ENCODE data around the gene ERG.

Gene ERG

DNA sequence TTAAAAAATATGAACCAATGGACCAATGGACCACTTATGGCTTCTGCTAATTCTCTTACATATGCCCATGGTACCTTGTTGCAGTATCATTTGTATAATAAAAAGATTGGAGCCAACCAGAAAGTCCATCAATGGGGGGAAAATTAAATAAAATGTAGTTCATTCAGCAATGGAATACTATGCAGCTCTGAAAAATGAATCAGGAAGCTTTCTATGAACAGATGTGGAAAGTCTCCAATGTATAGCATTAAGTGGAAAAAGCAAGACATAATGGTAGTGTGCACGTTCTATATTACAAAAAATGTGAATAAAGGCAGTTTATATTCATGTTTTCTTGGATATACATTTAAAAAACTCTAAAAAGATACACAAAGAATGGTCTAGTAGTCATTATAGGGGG lies 140.2 kb downstream of the ERG start:
- no peak for DNase-seq (ENCODE audit: low read depth in 2 of 2)

GRCh38 chr21:38356883-38357625 lies 141.2 kb downstream of the ERG start:
- no peak for DNase-seq (ENCODE audit: low read depth in 2 of 2)

DNA sequence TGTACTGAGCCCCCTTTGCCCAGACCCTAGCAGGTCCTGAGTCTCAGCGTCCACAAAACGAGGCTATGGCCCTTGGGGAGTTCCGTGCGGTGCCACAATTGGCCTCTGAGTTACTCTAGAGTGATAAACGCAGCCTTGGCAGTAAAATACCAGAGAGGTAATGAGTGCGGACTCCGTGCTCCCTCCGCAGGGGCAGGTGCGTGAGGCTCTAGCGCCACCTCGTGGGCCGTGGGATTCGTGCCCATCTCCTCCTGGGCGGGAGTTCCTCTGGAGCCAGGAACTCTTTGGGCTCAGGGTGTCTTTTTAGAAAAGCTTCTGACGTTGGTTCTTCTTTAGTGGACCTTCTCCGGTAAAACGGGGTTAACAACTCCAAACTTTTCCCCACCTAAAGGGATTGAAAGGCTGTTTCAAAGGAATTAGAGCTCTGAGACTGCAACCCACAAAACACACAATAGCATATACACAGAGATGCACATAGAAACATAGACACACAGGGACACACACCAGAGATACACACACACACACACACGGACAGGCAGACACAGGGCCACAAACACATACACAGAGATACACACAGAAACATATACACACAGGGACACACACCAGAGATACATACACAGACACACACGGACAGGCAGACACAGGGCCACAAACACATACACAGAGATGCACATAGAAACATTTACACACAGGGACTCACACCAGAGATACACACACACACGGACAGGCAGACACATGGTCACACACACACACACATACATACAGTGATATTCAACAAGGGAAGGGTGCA lies 142.1 kb downstream of the ERG start:
- peak; percentile 19 to 24 for DNase-seq (ENCODE audit: low read depth in 2 of 2)

GRCh38 chr21:38355353-38355752 lies 142.9 kb downstream of the ERG start:
- DNase-seq (ENCODE audit: low read depth in 2 of 2): no peak

- DNase-seq (ENCODE audit: low read depth in 2 of 2): no peak
Observed at GRCh38 chr21:38354746-38355145, 143.5 kb downstream of the ERG start.

DNA sequence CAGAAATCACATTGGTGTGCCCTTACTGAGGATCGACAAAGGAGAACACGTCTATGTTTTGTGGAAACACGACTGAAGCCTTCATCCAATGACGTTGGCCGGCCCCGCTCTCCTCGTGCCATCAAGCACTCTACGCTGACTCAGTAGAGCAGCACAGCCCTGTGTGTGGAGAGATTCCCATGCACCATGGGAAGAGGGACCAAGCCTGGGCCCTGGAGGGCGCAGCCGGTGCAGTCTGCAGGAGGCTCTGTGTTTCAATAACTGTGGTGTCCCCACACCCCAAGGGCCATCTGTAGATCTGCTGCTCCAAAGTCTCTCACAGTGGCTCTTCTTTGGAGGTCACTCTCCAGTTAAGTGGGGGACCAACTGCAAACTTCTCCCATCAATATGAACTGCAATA lies 144.0 kb downstream of the ERG start:
- DNase-seq (ENCODE audit: low read depth in 2 of 2): no peak

DNA sequence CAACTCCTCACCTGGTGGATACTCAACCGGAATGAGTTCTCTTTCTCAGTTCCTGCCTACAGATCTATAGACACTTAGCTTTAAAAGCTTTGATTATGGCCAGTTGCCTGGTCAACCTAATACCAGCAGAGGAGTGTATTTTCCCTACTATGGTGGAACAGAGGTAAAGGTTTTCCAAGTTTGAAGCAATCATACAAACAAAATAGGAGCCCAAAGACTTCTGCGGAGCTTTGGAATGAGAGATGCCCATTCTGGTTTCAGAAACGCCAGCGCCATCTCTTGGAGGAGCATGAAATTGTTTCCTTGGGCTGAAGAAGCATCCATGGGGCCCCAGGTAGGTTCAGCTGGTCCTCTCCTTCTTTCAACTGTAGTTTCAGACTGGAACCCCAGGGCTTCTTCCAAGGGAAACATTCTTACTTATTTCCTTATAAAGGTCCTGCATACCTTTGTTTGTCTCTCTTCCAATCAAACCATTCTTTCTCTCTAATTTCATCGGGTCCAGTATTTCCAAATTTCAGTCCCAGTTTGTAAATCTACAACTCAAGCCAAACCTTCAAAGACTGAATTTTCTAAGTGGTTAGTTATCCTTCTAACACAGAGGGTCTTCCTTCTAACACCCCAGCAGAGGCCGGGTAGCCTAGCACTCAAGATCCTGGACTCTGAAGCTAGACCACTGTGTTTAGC lies 145.6 kb downstream of the ERG start:
- no peak for DNase-seq (ENCODE audit: low read depth in 2 of 2)

GRCh38 chr21:38351961-38352521 lies 146.2 kb downstream of the ERG start:
- DNase-seq (ENCODE audit: low read depth in 2 of 2): no peak

GRCh38 chr21:38351176-38351959 lies 146.9 kb downstream of the ERG start:
- no peak for DNase-seq (ENCODE audit: low read depth in 2 of 2)

- DNase-seq (ENCODE audit: low read depth in 2 of 2): no peak
Observed at GRCh38 chr21:38350684-38351083, 147.6 kb downstream of the ERG start.

- DNase-seq (ENCODE audit: low read depth in 2 of 2): no peak
Observed at GRCh38 chr21:38349977-38350376, 148.3 kb downstream of the ERG start.

DNA sequence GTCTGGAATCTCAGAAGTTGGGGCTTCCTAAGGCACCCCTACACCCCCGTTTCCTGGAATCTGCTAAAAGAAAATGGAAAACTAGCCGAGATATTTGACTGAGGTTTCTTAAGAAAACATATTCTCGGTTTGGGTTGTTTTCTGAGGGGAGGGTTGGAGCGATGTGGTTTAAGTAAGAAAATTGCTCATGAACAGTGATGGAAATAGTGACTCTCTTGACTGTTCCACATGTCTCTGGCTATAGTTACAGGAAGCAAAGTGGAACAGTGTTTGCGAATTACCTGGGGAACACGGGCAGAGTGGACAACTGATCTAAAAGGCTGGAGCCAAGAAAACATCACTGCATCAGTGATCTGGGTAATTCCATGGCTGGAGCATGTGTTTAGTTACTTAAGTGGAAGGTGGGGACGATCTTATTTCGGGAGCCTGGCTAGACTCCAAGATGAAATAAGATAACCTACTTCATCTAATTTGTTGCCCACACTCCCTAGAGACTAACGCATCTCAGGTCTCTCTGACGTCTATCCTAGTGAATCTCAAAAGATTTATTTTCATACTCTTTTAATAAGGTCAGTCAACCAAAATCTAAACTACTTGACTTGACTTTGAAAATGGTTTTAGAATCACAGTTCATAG lies 149.0 kb downstream of the ERG start:
- no peak for DNase-seq (ENCODE audit: low read depth in 2 of 2)

DNA sequence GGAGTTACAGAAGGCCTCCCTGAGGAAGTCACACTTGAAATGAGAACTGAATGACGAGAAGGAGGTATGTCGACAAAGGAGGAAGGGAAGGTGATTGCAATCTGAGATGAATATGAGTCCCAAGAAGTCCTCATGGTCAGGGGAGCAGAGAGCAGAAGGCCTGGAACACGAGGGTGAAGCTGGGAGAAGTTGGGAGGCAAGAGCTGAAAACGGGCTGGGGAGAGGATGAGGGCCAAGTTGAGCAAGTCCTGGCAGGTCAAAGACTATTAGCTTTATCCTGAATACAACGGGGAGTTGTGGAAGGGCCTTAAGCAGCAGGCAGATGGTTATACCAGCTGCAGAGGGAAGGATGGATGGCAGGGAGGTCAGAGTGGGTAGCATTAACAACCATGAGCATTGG lies 152.0 kb downstream of the ERG start:
- DNase-seq (ENCODE audit: low read depth in 2 of 2): no peak

- DNase-seq (ENCODE audit: low read depth in 2 of 2): no peak
Observed at GRCh38 chr21:38343691-38344090, 154.6 kb downstream of the ERG start.

DNA sequence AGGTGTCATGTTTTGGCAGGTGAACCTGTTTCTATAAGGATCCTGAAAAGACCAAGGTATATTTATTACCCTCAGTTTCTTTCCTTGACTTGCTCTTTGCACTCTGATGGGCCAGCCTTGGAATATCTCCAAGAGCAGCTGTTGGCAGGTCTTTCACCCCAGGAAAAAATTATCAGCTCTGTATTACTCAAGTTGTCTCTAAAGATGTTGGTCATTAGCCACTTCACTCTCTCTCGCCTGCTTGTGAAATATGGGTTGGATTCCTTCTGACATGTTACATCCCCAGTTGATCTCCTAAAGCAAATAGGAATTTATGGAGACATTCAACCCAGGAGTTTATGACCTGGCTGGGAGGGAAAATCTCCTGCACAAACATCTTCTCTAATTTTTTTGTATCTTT lies 155.5 kb downstream of the ERG start:
- no peak for DNase-seq (ENCODE audit: low read depth in 2 of 2)

DNA sequence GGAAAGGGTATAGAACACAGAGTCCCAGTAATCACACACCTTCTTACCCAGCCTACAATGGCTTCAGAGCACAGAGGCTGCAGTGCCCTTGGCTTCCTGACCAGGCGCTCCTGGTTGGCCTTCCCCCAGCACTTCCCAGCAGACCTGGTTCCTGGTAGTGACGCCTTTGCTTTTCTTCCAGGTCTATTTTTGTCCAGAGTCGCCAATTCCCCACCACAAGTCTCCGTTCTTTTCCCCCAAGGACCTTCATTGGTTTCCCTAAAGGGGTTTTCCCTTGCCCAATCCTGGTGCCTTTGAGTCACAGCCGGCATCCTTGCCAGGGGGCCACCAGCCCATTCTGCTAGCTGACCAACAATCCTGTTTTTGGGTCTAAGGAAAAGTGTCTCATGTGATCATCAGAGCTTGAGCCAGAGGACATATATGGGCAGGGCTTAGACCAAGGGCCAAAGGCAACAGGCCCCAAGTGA lies 156.7 kb downstream of the ERG start:
- no peak for DNase-seq (ENCODE audit: low read depth in 2 of 2)

GRCh38 chr21:38340131-38340530 lies 158.1 kb downstream of the ERG start:
- no peak for DNase-seq (ENCODE audit: low read depth in 2 of 2)

DNA sequence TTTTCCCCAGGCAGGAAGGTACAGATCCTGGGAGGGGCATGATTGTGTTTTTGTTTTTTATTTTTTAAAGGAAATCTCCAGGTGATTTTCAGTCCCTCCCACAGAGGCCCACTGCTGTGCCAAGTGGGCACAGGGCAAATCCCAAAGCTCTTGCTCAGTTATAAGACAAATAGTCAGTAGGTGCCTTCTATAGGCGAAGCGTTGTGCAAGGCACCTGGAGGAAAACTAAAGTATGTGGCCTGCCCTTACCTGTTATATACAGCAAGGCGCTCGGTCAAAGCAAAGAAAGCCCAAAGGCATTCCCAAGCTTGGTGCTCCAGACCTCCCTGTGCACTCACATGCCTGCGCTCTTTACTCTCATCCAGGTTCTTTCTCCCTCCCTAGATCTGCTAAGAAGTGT lies 160.5 kb downstream of the ERG start:
- no peak for DNase-seq (ENCODE audit: low read depth in 2 of 2)

DNA sequence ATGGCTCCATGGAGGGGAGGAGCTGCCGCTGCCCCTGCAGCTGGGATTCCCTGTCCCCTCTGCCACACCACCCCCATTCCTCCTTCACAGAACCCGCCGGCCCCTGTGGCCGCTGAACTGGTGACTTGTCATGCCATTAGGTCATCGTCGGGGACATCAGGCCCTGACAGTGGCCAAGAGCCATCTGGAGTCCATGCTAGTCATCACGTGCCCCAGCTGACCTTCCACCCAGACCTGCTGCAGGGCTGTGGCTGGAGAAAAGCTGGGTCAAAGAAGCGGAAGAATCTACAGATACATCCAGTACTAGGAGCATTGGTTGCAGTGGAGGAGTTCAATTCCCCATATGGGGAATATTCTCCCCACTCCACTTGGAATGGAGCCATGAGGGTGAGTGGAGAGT lies 163.4 kb downstream of the ERG start:
- no peak for DNase-seq (ENCODE audit: low read depth in 2 of 2)

DNA sequence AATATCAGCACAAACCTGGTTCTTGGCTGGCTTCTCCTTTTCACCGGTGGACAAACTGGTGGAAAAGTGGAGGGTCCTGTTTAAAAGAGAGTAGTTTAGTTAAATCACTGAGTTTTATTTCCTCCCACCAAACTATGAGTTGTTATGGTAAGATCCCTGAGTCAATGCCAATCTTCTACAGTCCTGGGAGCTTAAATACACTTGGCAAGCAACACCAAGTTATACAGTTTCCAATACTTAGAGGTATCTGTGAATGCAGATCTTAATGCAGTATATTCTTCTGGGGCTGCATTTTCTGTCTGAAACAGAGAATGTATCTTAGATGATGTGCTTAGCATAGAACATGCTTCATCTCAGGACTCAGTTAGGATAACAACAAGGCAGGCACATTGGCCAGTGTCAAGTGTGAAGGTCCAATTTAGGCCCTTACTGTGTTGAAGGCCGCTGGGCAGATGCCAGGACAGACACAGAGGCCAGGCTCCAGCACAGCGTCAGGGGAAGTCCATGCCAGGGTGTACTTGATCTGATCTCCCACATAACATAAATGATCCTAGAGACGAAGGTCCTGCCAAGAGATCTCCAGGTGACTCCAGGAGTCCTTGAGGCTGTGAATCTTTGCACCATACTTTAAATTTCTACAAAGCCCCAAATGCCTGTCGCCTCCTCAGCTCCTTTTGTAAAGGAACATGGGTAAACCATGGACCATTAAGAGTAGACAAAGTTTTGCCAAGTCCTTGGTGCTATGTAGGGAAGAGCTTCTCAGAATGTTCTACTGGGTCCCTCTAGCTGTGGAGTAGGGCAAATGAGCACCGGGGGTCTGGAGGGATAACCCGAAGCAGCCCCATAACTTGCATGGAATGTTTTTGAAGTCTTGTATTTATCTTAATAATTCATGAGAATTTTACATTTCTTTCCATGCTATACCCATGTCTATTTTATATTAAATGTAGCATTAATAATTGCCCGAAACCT lies 164.7 kb downstream of the ERG start:
- DNase-seq (ENCODE audit: low read depth in 2 of 2): no peak
